Activated B cell treated with CpG ODN at 0.5 μM for 24 hours (primary cell): ENCODE data around the gene INPP4B. TPM values are rescaled to one million over a fixed set of nuclear protein-coding genes. Genes with fewer than 3 reads are reported as not detected.

Experiments
- ATAC-seq: fragments of 200-7000 bp; cut with Tn5 transposase; one replicate; pipeline ENCODE4 v1.10.0; 2021; ENCODE audit warnings: low read depth, mild to moderate bottlenecking, moderate library complexity
- CTCF ChIA-PET: fragments of 350-600 bp; sonication (Branson Sonifier 250); formaldehyde crosslinking; loops from one replicate; lab custom pipeline; 2021; ENCODE audit warnings: antibody characterized with exemption; lab: Charles Lee
- POLR2A ChIA-PET: fragments of 350-600 bp; sonication (Branson Sonifier 250); formaldehyde crosslinking; loops from one replicate; lab custom pipeline; 2021; ENCODE audit warnings: antibody characterized with exemption; lab: Charles Lee
- DNase-seq: peaks from one replicate; pipeline ENCODE4 v3.0.0; 2022
- H3K27ac Mint-ChIP-seq: one replicate; pipeline ENCODE4 v1.8.0; 2020; ENCODE audit warnings: mixed read lengths
- H3K27me3 Mint-ChIP-seq: one replicate; pipeline ENCODE4 v1.8.0; 2021; ENCODE audit warnings: mixed read lengths
- H3K36me3 Mint-ChIP-seq: one replicate; pipeline ENCODE4 v1.8.0; 2021; ENCODE audit warnings: low read depth, mixed read lengths
- H3K4me1 Mint-ChIP-seq: one replicate; pipeline ENCODE4 v1.8.0; 2021; ENCODE audit warnings: mixed read lengths
- H3K4me3 Mint-ChIP-seq: one replicate; pipeline ENCODE4 v1.8.0; 2020; ENCODE audit warnings: mild to moderate bottlenecking, mixed read lengths
- H3K9me3 Mint-ChIP-seq: one replicate; pipeline ENCODE4 v1.8.0; 2020; ENCODE audit warnings: mixed read lengths
- CTCF ChIP-seq: fragments of 200-600 bp; IDR thresholded peaks from one replicate; pipeline ENCODE4 v1.8.0; 2022; ENCODE audit warnings: antibody characterized with exemption, mild to moderate bottlenecking
- intact Hi-C: fragments of 100-400 bp; cut with micrococcal nuclease; formaldehyde crosslinking; loops from one replicate; pipeline ENCODE4 v1.15.1; 2024
- total RNA-seq: library from RNA; stranded (reverse); gene quantifications from 2 replicates; pipeline ENCODE4 v1.2.3, GENCODE V29; 2022

Gene INPP4B
- total RNA-seq, 1 donor from 2014 or later = 0.11 TPM

GRCh38 chr4:142581881-142582280, 264.2 kb downstream of the INPP4B start:
- POLR2A ChIA-PET = no interaction called here
- peaks cover 4% of the 10 kb centered on the region for H3K9me3 Mint-ChIP-seq
- H3K36me3 Mint-ChIP-seq = no peaks in the 10 kb centered on the region
- intact Hi-C loops = no loop called here
- H3K27ac Mint-ChIP-seq = no peak overlapping the region
- ATAC-seq (no peak), DNase-seq (no peak)
- CTCF ChIA-PET = no interaction called here
- no peaks in the 10 kb centered on the region for H3K27me3 Mint-ChIP-seq
- H3K4me3 Mint-ChIP-seq = no peak overlapping the region
- no peak for TF ChIP-seq CTCF
- no peaks in the 10 kb centered on the region for H3K4me1 Mint-ChIP-seq

- no peaks in the 10 kb centered on the region for H3K4me1 Mint-ChIP-seq
- ChIA-PET POLR2A (no interaction called here), CTCF (interaction anchor here (0.6 kb wide), 1 partner anchor 902 kb away, joined by 3 read pairs; no protein-coding TSS in a partner anchor)
Observed at GRCh38 chr4:142579443-142579842, 266.7 kb downstream of the INPP4B start.

GRCh38 chr4:142574306-142574705, 271.8 kb downstream of the INPP4B start:
- H3K27ac Mint-ChIP-seq = no peak overlapping the region
- intact Hi-C loops = no loop called here
- POLR2A ChIA-PET = no interaction called here
- no peak for TF ChIP-seq CTCF
- H3K27me3 Mint-ChIP-seq = no peaks in the 10 kb centered on the region
- DNase-seq (no peak), ATAC-seq (no peak)
- peaks cover 4% of the 10 kb centered on the region for H3K9me3 Mint-ChIP-seq
- no peak overlapping the region for H3K4me3 Mint-ChIP-seq
- CTCF ChIA-PET = no interaction called here
- H3K4me1 Mint-ChIP-seq = no peaks in the 10 kb centered on the region
- no peaks in the 10 kb centered on the region for H3K36me3 Mint-ChIP-seq

More at GRCh38 chr4:142579443-142579842, 266.7 kb downstream of the INPP4B start:
- Mint-ChIP-seq H3K36me3 (no peaks in the 10 kb centered on the region), H3K27ac (no peak overlapping the region), H3K27me3 (no peaks in the 10 kb centered on the region), H3K4me3 (no peak overlapping the region), H3K9me3 (peaks cover 4% of the 10 kb centered on the region)
- no peak for TF ChIP-seq CTCF
- ATAC-seq (no peak), DNase-seq (no peak)
- intact Hi-C loops = no loop called here

GRCh38 chr4:142572071-142572470, 274.0 kb downstream of the INPP4B start:
- DNase-seq (no peak), ATAC-seq (no peak)
- Mint-ChIP-seq H3K27me3 (no peaks in the 10 kb centered on the region), H3K4me3 (no peak overlapping the region), H3K9me3 (no peaks in the 10 kb centered on the region), H3K4me1 (no peaks in the 10 kb centered on the region), H3K36me3 (no peaks in the 10 kb centered on the region), H3K27ac (no peak overlapping the region)
- POLR2A ChIA-PET = no interaction called here
- CTCF ChIA-PET = no interaction called here
- intact Hi-C loops = no loop called here
- no peak for TF ChIP-seq CTCF

- no peak overlapping the region for H3K27ac Mint-ChIP-seq
- CTCF ChIA-PET = interaction anchor here (0.6 kb wide), 1 partner anchor 10 kb away, joined by 3 read pairs; no protein-coding TSS in a partner anchor
- no peak for TF ChIP-seq CTCF
- H3K4me1 Mint-ChIP-seq = no peaks in the 10 kb centered on the region
- intact Hi-C loops = no loop called here
- no peak overlapping the region for H3K4me3 Mint-ChIP-seq
- POLR2A ChIA-PET = no interaction called here
- no peaks in the 10 kb centered on the region for H3K9me3 Mint-ChIP-seq
- no peak for DNase-seq
- ATAC-seq = no peak
- H3K27me3 Mint-ChIP-seq = no peaks in the 10 kb centered on the region
- no peaks in the 10 kb centered on the region for H3K36me3 Mint-ChIP-seq
Observed at GRCh38 chr4:142567620-142568451, 278.3 kb downstream of the INPP4B start.
